Lung (tissue), 12 donors: ENCODE measurements around the gene MTHFR. TPM values are rescaled to one million over a fixed set of nuclear protein-coding genes. Genes with fewer than 3 reads are reported as not detected.

Experiments used
- ATAC-seq: fragments of 200-7000 bp; cut with Tn5 transposase; one replicate; pipeline ENCODE4 v1.9.1; 2020; ENCODE audit warnings: moderate number of reproducible peaks; ENCODE audit not compliant: insufficient read depth, low FRiP score
- DNase-seq, 3 donors: peaks; one replicate each; pipeline ENCODE4 v3.0.0-alpha.2; 2013 to 2017
- H3K27ac ChIP-seq, 2 donors: one replicate each; pipeline ENCODE4 v1.5.1; 2013; ENCODE audit warnings: mild to moderate bottlenecking in 2 of 2, moderate library complexity in 2 of 2, control low read depth in 1 of 2, inconsistent platforms in 1 of 2, low read depth in 1 of 2, low read length in 1 of 2
- H3K27me3 ChIP-seq, 3 donors: one replicate each; pipeline ENCODE4 v1.5.1; 2013; ENCODE audit warnings: low read length in 2 of 3; ENCODE audit not compliant: control insufficient read depth in 3 of 3, insufficient read depth in 3 of 3
- H3K36me3 ChIP-seq, 4 donors: one replicate each; pipeline ENCODE4 v1.5.1; 2013; ENCODE audit warnings: low read length in 4 of 4, mild to moderate bottlenecking in 1 of 4, moderate library complexity in 1 of 4; ENCODE audit not compliant: control insufficient read depth in 4 of 4, insufficient read depth in 4 of 4
- H3K4me1 ChIP-seq, 5 donors: one replicate each; pipeline ENCODE4 v1.5.1; 2013; ENCODE audit warnings: low read length in 5 of 5, mild to moderate bottlenecking in 2 of 5, moderate library complexity in 1 of 5; ENCODE audit not compliant: control insufficient read depth in 5 of 5, insufficient read depth in 5 of 5
- H3K4me3 ChIP-seq: one replicate; pipeline ENCODE4 v1.5.1; 2013; ENCODE audit warnings: mild to moderate bottlenecking, control low read depth, moderate library complexity
- H3K9ac ChIP-seq, 2 donors: one replicate each; pipeline ENCODE4 v1.5.1; 2013; ENCODE audit warnings: low read length in 2 of 2, control low read depth in 1 of 2; ENCODE audit not compliant: insufficient read depth in 1 of 2
- H3K9me3 ChIP-seq, 4 donors: one replicate each; pipeline ENCODE4 v1.5.1; 2013; ENCODE audit warnings: low read length in 3 of 4, mild to moderate bottlenecking in 1 of 4, moderate library complexity in 1 of 4; ENCODE audit not compliant: control insufficient read depth in 4 of 4, insufficient read depth in 3 of 4
- CTCF ChIP-seq: IDR thresholded peaks from 2 replicates; pipeline ENCODE4 v1.5.1; 2012; ENCODE audit warnings: mild to moderate bottlenecking; ENCODE audit errors: control extremely low read depth, extremely low read depth
- WGBS, 2 donors: extraction: QIAGEN DNeasy Blood & Tissue Kit; methylation state at CpG; one replicate each; pipeline ENCODE4 v1.1.7; 2013; 5-methylcytosine and 5-hydroxymethylcytosine counted together
- polyA plus RNA-seq, 2 donors: library from polyadenylated mRNA; stranded (reverse); fragments of 200-250 nt; gene quantifications; one replicate each; pipeline ENCODE4 v1.2.1, GENCODE V29; 2013
- total RNA-seq, 2 donors: library from RNA; depleted of rRNA in 1 of 2; stranded (reverse); fragments of >200 nt in 1 of 2; gene quantifications; one replicate each; pipeline ENCODE4 v1.2.1, GENCODE V29; 2014 to 2021
- donor health status: control.
- donor health status: control.
- donor health status: Bipolar disorder and iron deficiency.
- donor health status: healthy.
- donor health status: DM: yes; HTN: yes; CAD: no.

Gene MTHFR
- total and polyA plus RNA-seq, 4 donors, result 20.6 to 61.4 (median 30.0) TPM

- ATAC-seq, result no peak
- H3K9ac ChIP-seq, result no peak overlapping the region
- 90 to 93% methylated on average over 4 of the region's 4 CpGs for WGBS, 2 donors
- H3K4me1 ChIP-seq, result peaks cover 0 to 6% (median 0%) of the 10 kb centered on the region in 5 donors
- H3K4me3 ChIP-seq, result no peak overlapping the region
- DNase-seq, result no peak
- TF ChIP-seq CTCF, result no peak
- H3K36me3 ChIP-seq, result no peaks in the 10 kb centered on the region
- H3K27ac ChIP-seq, result no peak overlapping the region
- peaks cover 0 to 11% (median 0%) of the 10 kb centered on the region in 3 donors for H3K27me3 ChIP-seq
- peaks cover 0 to 4% (median 0%) of the 10 kb centered on the region in 4 donors for H3K9me3 ChIP-seq
These were observed 46.0 kb downstream of the MTHFR start for GRCh38 chr1:11759791-11760190.

- Histone ChIP-seq H3K36me3 (no peaks in the 10 kb centered on the region), H3K9me3 (peaks cover 0 to 3% (median 0%) of the 10 kb centered on the region in 4 donors), H3K27ac (no peak overlapping the region), H3K4me3 (no peak overlapping the region), H3K4me1 (peaks cover 0 to 4% (median 0%) of the 10 kb centered on the region in 5 donors), H3K9ac (no peak overlapping the region), H3K27me3 (peaks cover 0 to 8% (median 0%) of the 10 kb centered on the region in 3 donors)
- TF ChIP-seq CTCF, result no peak
- ATAC-seq (no peak), DNase-seq (no peak)
- WGBS, 2 donors, result 96 to 97% methylated on average over 1 of the region's 1 CpG
These were observed 48.7 kb downstream of the MTHFR start for GRCh38 chr1:11757047-11757446.

GRCh38 chr1:11753555-11754208 is 52.1 kb downstream of the MTHFR start:
- no peaks in the 10 kb centered on the region for H3K9me3 ChIP-seq
- H3K4me3 ChIP-seq, result no peak overlapping the region
- H3K27ac ChIP-seq, result no peak overlapping the region
- no peak for DNase-seq
- H3K27me3 ChIP-seq, result no peaks in the 10 kb centered on the region
- no peak overlapping the region for H3K9ac ChIP-seq
- peaks cover 0 to 22% (median under 1%) of the 10 kb centered on the region in 4 donors for H3K36me3 ChIP-seq
- TF ChIP-seq CTCF, result no peak
- WGBS, 2 donors, result 68 to 76% methylated on average over 7 of the region's 7 CpGs
- ATAC-seq, result no peak
- no peaks in the 10 kb centered on the region for H3K4me1 ChIP-seq
